ENCODE results near the gene ROR2. TPM values are rescaled to one million over a fixed set of nuclear protein-coding genes. Genes with fewer than 3 reads are reported as not detected.

Gene ROR2
- total RNA-seq, 1 donor from 2014 or later = 3.0 TPM

GRCh38 chr9:91836515-91836914 lies 113.5 kb downstream of the ROR2 start:
- DNase-seq (ENCODE audit: low spot score) (peak; percentile 25), ATAC-seq (no peak)
- intact Hi-C loops (cut with DNase I) = no loop called here

- ATAC-seq = no peak
- DNase-seq (ENCODE audit: low spot score) = no peak
- intact Hi-C loops (cut with DNase I) = no loop called here
Measured at GRCh38 chr9:91835632-91836031, 114.4 kb downstream of the ROR2 start.

DNA sequence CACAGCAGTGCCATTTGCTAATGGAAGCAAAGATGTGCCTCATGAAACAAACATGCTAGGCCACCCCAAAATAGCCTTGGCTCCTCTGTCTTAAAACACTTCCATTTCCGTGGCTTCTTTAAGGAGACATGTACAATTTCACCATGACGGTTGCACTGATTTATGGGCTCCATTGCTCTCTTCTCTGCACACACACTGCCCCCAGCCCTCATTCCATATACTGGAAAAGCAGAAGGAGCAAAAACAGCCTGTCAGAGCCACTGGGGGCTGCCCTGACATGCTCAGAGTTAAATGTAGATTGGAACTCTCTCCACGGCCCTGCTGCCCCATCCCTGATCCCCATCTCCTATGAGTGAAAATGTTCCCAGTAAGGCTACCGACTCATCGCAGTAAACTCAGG lies 114.8 kb downstream of the ROR2 start:
- ATAC-seq = no peak

DNA sequence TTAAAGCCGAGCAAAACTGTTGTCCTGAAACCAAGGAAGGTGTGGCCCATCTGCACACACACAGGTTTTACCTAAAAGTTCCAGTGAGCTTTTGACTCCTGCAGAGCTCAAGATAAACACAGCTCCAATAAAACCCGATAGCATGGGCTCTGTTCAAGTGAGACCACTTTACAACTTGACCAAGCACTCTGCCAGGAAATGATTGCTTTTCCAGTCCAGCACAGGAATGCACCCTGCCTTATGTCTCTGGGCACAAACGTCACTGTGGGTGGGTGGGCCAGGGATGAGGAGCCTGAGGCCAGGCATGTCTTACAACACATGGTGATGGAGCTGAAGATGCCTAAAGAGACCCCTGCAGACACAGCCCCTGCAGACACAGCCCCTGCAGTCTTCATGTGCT lies 115.3 kb downstream of the ROR2 start:
- intact Hi-C loops (cut with DNase I) = no loop called here
- DNase-seq (ENCODE audit: low spot score) (no peak), ATAC-seq (no peak)

More for the DNA sequence above, 114.8 kb downstream of the ROR2 start:
- no peak for DNase-seq (ENCODE audit: low spot score)
- intact Hi-C loops (cut with DNase I) = no loop called here

- ATAC-seq = no peak
- no peak for DNase-seq (ENCODE audit: low spot score)
- intact Hi-C loops (cut with DNase I) = no loop called here
Measured at GRCh38 chr9:91833878-91834255, 116.2 kb downstream of the ROR2 start.

GRCh38 chr9:91833096-91833877 lies 116.7 kb downstream of the ROR2 start:
- ATAC-seq (no peak), DNase-seq (ENCODE audit: low spot score) (peak; percentile 48)

GRCh38 chr9:91832322-91832721 lies 117.7 kb downstream of the ROR2 start:
- ATAC-seq (no peak), DNase-seq (ENCODE audit: low spot score) (peak; percentile 41)
- intact Hi-C loops (cut with DNase I) = no loop called here

More at GRCh38 chr9:91833096-91833877, 116.7 kb downstream of the ROR2 start:
- intact Hi-C loops (cut with DNase I) = no loop called here

DNA sequence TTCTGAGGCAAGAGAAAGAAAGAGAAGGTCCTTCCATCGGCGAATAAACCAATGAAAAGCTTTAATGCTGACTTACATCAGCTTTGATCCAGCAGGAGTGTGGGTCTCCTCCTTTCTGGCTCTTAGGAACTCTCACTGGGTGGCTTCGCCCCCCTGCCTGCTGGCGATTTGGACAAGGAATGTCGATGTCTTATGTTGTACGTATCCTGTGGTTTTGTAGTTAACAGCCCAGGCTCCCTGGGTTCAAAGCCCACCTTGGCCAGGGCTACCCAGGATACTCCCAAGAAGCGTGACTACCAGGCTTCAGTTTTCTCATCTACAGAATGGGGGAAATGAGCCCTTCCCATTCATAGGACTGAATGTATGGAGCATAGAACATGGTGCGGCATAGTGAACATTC lies 124.2 kb downstream of the ROR2 start:
- no peak for DNase-seq (ENCODE audit: low spot score)
- no peak for ATAC-seq
- intact Hi-C loops (cut with DNase I) = no loop called here

DNA sequence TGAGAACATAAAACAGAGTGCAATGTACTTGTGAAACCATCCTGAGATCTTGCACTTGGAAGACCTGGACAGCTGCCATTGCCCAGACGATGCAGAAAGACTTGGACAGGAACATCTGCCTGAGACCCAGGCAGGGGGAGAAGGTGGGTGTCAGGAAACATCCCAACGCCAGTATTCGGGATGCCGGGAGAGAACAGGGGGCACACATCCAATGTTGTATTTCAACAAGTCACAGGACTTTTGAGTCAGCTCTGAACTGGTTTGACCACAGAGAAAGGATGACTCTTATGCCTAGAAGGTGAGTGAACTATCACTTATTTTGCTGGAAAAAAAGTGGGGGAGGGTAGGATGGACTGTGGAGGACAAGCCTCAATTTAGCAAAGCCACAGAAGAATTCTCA lies 124.6 kb downstream of the ROR2 start:
- ATAC-seq (peak; percentile 61), DNase-seq (ENCODE audit: low spot score) (no peak)
- intact Hi-C loops (cut with DNase I) = no loop called here

DNA sequence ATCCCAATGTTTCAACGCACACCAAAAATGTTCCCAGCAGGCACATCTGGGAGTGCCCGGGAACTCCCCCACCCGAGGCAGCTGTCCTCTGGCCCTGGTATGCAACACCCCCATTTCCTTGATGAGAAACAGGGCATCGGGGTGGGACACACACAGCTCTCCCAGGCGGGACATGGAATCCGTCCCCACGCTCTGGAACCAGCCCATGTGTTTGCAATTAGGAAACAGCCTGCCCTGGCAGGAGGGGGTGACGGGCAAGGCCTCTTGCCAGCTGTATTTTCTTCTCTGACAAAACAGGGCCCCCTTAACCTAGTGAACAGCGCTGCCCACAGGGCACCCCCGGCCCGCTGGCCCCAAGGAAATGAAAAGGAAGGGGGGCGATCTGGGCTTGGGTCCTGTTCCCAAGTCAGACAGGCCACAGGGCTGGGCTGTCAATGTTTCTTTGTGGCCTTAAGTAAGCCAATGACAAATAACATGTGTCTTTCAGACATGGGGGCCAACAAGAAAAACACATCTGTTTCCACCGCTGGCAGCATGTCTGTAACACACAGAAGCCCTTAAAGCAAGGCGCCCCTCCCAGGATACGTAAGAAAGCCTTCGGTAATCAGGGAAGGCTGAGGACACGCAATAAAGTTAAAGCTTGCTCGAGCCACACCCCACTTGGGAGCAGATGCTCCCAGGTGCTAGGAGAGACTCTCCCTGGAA lies 125.3 kb downstream of the ROR2 start:
- intact Hi-C loops (cut with DNase I) = no loop called here
- ATAC-seq = peak; percentile 77
- no peak for DNase-seq (ENCODE audit: low spot score)

GRCh38 chr9:91824151-91824550 lies 125.9 kb downstream of the ROR2 start:
- ATAC-seq = no peak
- no peak for DNase-seq (ENCODE audit: low spot score)
- intact Hi-C loops (cut with DNase I) = no loop called here

- ATAC-seq (no peak), DNase-seq (ENCODE audit: low spot score) (no peak)
- intact Hi-C loops (cut with DNase I) = no loop called here
Measured at GRCh38 chr9:91820949-91821880, 128.8 kb downstream of the ROR2 start.

DNA sequence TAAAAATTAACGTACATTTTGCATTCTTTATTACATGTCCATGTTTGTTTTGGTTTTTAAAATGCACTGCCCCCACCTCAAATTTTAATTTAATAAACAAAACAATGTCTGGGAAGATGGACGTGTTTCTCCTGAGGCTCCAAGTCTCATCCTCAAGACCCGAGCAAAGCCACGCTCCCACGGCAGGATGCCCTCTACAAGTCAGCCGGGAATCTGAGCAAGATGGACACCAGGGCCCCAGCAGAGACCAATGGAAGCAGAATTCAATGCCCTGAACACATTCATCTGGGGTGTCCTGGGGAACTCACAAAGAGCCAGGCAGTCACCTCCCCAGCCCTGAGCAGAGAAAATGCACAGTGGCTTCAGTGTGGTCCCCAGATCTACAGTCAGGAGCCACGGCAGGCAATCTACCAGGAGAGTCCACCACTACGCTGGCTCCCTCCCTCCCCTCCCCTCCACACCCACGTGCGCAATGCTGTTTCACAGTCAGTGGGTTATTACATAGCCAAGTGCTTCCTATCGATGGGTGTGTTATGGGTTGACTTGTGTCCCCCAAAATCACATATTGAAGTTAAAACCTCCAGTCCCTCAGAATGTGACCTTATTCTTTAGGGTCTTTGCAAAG lies 129.8 kb downstream of the ROR2 start:
- ATAC-seq (no peak), DNase-seq (ENCODE audit: low spot score) (no peak)
- intact Hi-C loops (cut with DNase I) = no loop called here

GRCh38 chr9:91818647-91819403 lies 131.2 kb downstream of the ROR2 start:
- no peak for ATAC-seq
- DNase-seq (ENCODE audit: low spot score) = no peak
- intact Hi-C loops (cut with DNase I) = no loop called here

DNA sequence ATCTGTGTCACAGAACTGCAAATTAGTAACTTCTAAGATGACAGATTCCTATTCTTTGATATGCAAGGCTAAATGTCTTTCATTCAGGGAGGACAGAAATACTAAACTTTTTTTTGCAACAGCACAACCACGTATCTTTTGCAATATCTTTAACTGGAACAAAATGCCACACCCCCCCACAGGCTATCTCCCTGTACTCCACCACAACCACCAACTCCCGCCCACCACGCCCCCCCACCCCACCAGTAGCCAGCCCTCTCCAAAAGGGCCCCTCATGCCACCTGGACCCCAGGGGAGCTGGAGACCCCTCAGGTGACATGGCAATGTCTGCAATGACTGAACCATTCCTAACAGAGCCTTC lies 131.8 kb downstream of the ROR2 start:
- peak; percentile 34 for ATAC-seq
- intact Hi-C loops (cut with DNase I) = no loop called here
- no peak for DNase-seq (ENCODE audit: low spot score)

GRCh38 chr9:91817493-91818224 lies 132.4 kb downstream of the ROR2 start:
- ATAC-seq = peak; percentile 63
- DNase-seq (ENCODE audit: low spot score) = no peak

GRCh38 chr9:91817106-91817492 lies 132.9 kb downstream of the ROR2 start:
- ATAC-seq = no peak

More at GRCh38 chr9:91817493-91818224, 132.4 kb downstream of the ROR2 start:
- intact Hi-C loops (cut with DNase I) = no loop called here

GRCh38 chr9:91816356-91816755 lies 133.7 kb downstream of the ROR2 start:
- DNase-seq (ENCODE audit: low spot score) (peak; percentile 37), ATAC-seq (no peak)

More at GRCh38 chr9:91817106-91817492, 132.9 kb downstream of the ROR2 start:
- no peak for DNase-seq (ENCODE audit: low spot score)
- intact Hi-C loops (cut with DNase I) = no loop called here

More at GRCh38 chr9:91816356-91816755, 133.7 kb downstream of the ROR2 start:
- intact Hi-C loops (cut with DNase I) = no loop called here
